Peyer's patch (tissue), 4 donors: ENCODE results near the gene RAPSN.

ENCODE experiments used
- POLR2A ChIP-seq, 2 donors: fragments of 450-650 bp; IDR thresholded peaks; one replicate each; pipeline ENCODE4 v1.5.1; 2017; ENCODE audit warnings: antibody characterized with exemption in 2 of 2, mild to moderate bottlenecking in 2 of 2, moderate library complexity in 2 of 2
- TF ChIP-seq, protein P1 (sequence below), 6 experiments: fragments of 450-650 bp in 4 of 6; fragments of 200-600 bp in 2 of 6; sonication (generic) in 1 of 6; IDR thresholded peaks; one replicate each; pipeline ENCODE4 v1.5.1; 2017 to 2019; ENCODE audit warnings: antibody characterized with exemption in 6 of 6, mild to moderate bottlenecking in 3 of 6, moderate library complexity in 1 of 6

DNA sequence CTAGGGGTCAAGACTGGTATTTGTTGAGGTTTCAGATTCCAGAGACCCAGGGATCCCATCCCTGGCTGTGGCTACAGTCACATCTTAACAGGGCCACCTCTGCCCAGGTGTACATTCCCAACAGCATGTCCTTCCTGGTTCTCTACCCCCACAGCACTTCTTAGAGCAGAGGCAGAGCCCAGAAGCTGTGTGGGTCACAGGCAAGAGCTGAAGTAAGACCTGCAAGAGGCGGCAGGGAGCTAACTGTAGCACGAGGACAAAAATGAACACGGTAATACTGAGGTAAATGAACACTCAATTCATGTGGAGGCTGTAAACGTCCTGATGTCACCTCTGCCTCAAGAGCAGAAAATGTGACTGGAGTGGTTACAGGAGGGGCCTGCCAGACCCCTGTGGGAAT is 21.7 kb upstream of the RAPSN start:
- TF ChIP-seq POLR2A (IDR thresholded peaks at IDR 0.05) = no peak
- TF ChIP-seq, protein P1, sequence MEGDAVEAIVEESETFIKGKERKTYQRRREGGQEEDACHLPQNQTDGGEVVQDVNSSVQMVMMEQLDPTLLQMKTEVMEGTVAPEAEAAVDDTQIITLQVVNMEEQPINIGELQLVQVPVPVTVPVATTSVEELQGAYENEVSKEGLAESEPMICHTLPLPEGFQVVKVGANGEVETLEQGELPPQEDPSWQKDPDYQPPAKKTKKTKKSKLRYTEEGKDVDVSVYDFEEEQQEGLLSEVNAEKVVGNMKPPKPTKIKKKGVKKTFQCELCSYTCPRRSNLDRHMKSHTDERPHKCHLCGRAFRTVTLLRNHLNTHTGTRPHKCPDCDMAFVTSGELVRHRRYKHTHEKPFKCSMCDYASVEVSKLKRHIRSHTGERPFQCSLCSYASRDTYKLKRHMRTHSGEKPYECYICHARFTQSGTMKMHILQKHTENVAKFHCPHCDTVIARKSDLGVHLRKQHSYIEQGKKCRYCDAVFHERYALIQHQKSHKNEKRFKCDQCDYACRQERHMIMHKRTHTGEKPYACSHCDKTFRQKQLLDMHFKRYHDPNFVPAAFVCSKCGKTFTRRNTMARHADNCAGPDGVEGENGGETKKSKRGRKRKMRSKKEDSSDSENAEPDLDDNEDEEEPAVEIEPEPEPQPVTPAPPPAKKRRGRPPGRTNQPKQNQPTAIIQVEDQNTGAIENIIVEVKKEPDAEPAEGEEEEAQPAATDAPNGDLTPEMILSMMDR (IDR thresholded peaks at IDR 0.05) = no peak
